Erythroblast (primary cell): ENCODE results near the gene HYCC2.

Experiments used
- GATA1 ChIP-seq: IDR thresholded peaks from 2 replicates; pipeline ENCODE4 v1.6.1; 2011; ENCODE audit warnings: low read depth, mild to moderate bottlenecking, control low read depth, low read length, moderate library complexity
- POLR2A ChIP-seq: IDR thresholded peaks from 2 replicates; pipeline ENCODE4 v1.6.1; 2011; ENCODE audit warnings: mild to moderate bottlenecking, low read length

GRCh38 chr2:201116959-201117734, 45.7 kb upstream of the HYCC2 start:
- peak; percentile 59 for TF ChIP-seq POLR2A
- no peak for TF ChIP-seq GATA1
